H9 (cell line): ENCODE results near the gene JAKMIP1. TPM values are rescaled to one million over a fixed set of nuclear protein-coding genes. Genes with fewer than 3 reads are reported as not detected.

Source experiments
- DNase-seq: peaks from one replicate; pipeline ENCODE4 v3.0.0-alpha.2; 2017
- H2AFZ ChIP-seq: one replicate; pipeline ENCODE4 v1.6.1; 2013; ENCODE audit warnings: mild to moderate bottlenecking, low read length, control low read depth, moderate library complexity
- H2AK5ac ChIP-seq: 2 replicates; pipeline ENCODE4 v1.6.1; 2013; ENCODE audit warnings: low read length, control low read depth, mixed read lengths; ENCODE audit not compliant: insufficient read length
- H2BK120ac ChIP-seq: one replicate; pipeline ENCODE4 v1.6.1; 2013; ENCODE audit warnings: low read depth, mild to moderate bottlenecking, low read length, control low read depth, inconsistent platforms; ENCODE audit not compliant: poor library complexity, severe bottlenecking
- H2BK12ac ChIP-seq: 2 replicates; pipeline ENCODE4 v1.6.1; 2013; ENCODE audit warnings: low read length, control low read depth, mixed read lengths, low read depth; ENCODE audit not compliant: insufficient read length
- H2BK15ac ChIP-seq: 2 replicates; pipeline ENCODE4 v1.6.1; 2013; ENCODE audit warnings: low read depth, low read length, control low read depth
- H2BK20ac ChIP-seq: one replicate; pipeline ENCODE4 v1.6.1; 2013; ENCODE audit warnings: low read depth, mild to moderate bottlenecking, low read length, control low read depth, inconsistent platforms; ENCODE audit not compliant: poor library complexity, severe bottlenecking
- H2BK5ac ChIP-seq: 2 replicates; pipeline ENCODE4 v1.6.1; 2013; ENCODE audit warnings: low read length, control low read depth, mixed read lengths; ENCODE audit not compliant: insufficient read length
- H3K14ac ChIP-seq: 2 replicates; pipeline ENCODE4 v1.6.1; 2013; ENCODE audit warnings: low read length, control low read depth; ENCODE audit not compliant: insufficient read depth
- H3K18ac ChIP-seq: 2 replicates; pipeline ENCODE4 v1.6.1; 2013; ENCODE audit warnings: low read depth, mild to moderate bottlenecking, mixed read lengths, low read length, control low read depth; ENCODE audit not compliant: insufficient read length
- H3K23ac ChIP-seq: 2 replicates; pipeline ENCODE4 v1.6.1; 2013; ENCODE audit warnings: low read length, control low read depth, mixed read lengths, low read depth; ENCODE audit not compliant: insufficient read length
- H3K23me2 ChIP-seq: 2 replicates; pipeline ENCODE4 v1.6.1; 2013; ENCODE audit warnings: low read depth, mild to moderate bottlenecking, mixed read lengths, low read length, control low read depth; ENCODE audit not compliant: insufficient read length, poor library complexity, severe bottlenecking
- H3K27ac ChIP-seq: 2 replicates; pipeline ENCODE4 v1.5.1; 2013; ENCODE audit warnings: low read length, control low read depth, mixed read lengths, low read depth; ENCODE audit not compliant: insufficient read length
- H3K27me3 ChIP-seq: 2 replicates; pipeline ENCODE4 v1.6.1; 2013; ENCODE audit warnings: low read length, control low read depth, inconsistent platforms; ENCODE audit not compliant: insufficient read depth
- H3K4ac ChIP-seq: 2 replicates; pipeline ENCODE4 v1.6.1; 2013; ENCODE audit warnings: low read depth, mild to moderate bottlenecking, control low read depth, inconsistent platforms, low read length, moderate library complexity
- H3K4me1 ChIP-seq: 2 replicates; pipeline ENCODE4 v1.6.1; 2013; ENCODE audit warnings: low read length, control low read depth, inconsistent platforms; ENCODE audit not compliant: insufficient read depth
- H3K4me2 ChIP-seq: 2 replicates; pipeline ENCODE4 v1.6.1; 2013; ENCODE audit warnings: low read length, control low read depth, mixed read lengths; ENCODE audit not compliant: insufficient read length, insufficient read depth
- H3K56ac ChIP-seq: 2 replicates; pipeline ENCODE4 v1.6.1; 2013; ENCODE audit warnings: low read depth, mild to moderate bottlenecking, mixed read lengths, low read length, control low read depth; ENCODE audit not compliant: insufficient read length
- H3K79me1 ChIP-seq: 2 replicates; pipeline ENCODE4 v1.6.1; 2013; ENCODE audit warnings: low read depth, mild to moderate bottlenecking, moderate library complexity, low read length, control low read depth, inconsistent platforms; ENCODE audit not compliant: insufficient read depth, poor library complexity, severe bottlenecking
- H3K79me2 ChIP-seq: 2 replicates; pipeline ENCODE4 v1.6.1; 2013; ENCODE audit warnings: low read length, control low read depth, inconsistent platforms; ENCODE audit not compliant: insufficient read depth
- H3K9ac ChIP-seq: 2 replicates; pipeline ENCODE4 v1.6.1; 2013; ENCODE audit warnings: low read length, control low read depth, mixed read lengths; ENCODE audit not compliant: insufficient read length; ENCODE audit errors: extremely low read depth
- H3K9me3 ChIP-seq: one replicate; pipeline ENCODE4 v1.6.1; 2013; ENCODE audit warnings: low read depth, low read length, inconsistent platforms; ENCODE audit not compliant: control insufficient read depth
- H3T11ph ChIP-seq: one replicate; pipeline ENCODE4 v1.6.1; 2013; ENCODE audit warnings: mild to moderate bottlenecking, low read length, control low read depth, inconsistent platforms
- H4K20me1 ChIP-seq: one replicate; pipeline ENCODE4 v1.6.1; 2013; ENCODE audit not compliant: control insufficient read depth, insufficient read length, insufficient read depth
- H4K5ac ChIP-seq: 2 replicates; pipeline ENCODE4 v1.6.1; 2013; ENCODE audit warnings: low read depth, mild to moderate bottlenecking, mixed read lengths, low read length, control low read depth; ENCODE audit not compliant: insufficient read length
- H4K8ac ChIP-seq: replicated peaks from 2 replicates; pipeline ENCODE4 v1.6.1; 2013; ENCODE audit warnings: low read length, control low read depth, mixed read lengths, low read depth; ENCODE audit not compliant: insufficient read length
- H4K91ac ChIP-seq: 2 replicates; pipeline ENCODE4 v1.6.1; 2013; ENCODE audit warnings: low read depth, mild to moderate bottlenecking, moderate library complexity, mixed read lengths, low read length, control low read depth; ENCODE audit not compliant: insufficient read length
- H3K27ac Mint-ChIP-seq, 3 experiments: 2 replicates in 2 of 3; 3 replicates in 1 of 3; pipeline ENCODE4 v1.8.0; 2020 to 2021; ENCODE audit warnings: mixed read lengths in 3 of 3, mild to moderate bottlenecking in 1 of 3, moderate library complexity in 1 of 3
- H3K27me3 Mint-ChIP-seq: 2 replicates; pipeline ENCODE4 v1.8.0; 2021; ENCODE audit warnings: low read depth, mild to moderate bottlenecking, moderate library complexity, mixed read lengths
- H3K36me3 Mint-ChIP-seq, 3 experiments: 2 replicates in 2 of 3; 3 replicates in 1 of 3; pipeline ENCODE4 v1.8.0; 2020 to 2021; ENCODE audit warnings: low read depth in 3 of 3, mixed read lengths in 3 of 3; ENCODE audit not compliant: insufficient read depth in 1 of 3
- H3K4me1 Mint-ChIP-seq, 2 experiments: 2 replicates each; pipeline ENCODE4 v1.8.0; 2020; ENCODE audit warnings: mixed read lengths in 2 of 2
- H3K4me3 Mint-ChIP-seq, 2 experiments: 2 replicates in 1 of 2; 3 replicates in 1 of 2; pipeline ENCODE4 v1.8.0; 2020 to 2021; ENCODE audit warnings: mild to moderate bottlenecking in 2 of 2, mixed read lengths in 2 of 2, moderate library complexity in 1 of 2
- H3K9me3 Mint-ChIP-seq, 2 experiments: 2 replicates in 1 of 2; 3 replicates in 1 of 2; pipeline ENCODE4 v1.8.0; 2020; ENCODE audit warnings: mild to moderate bottlenecking in 2 of 2, mixed read lengths in 2 of 2, moderate library complexity in 1 of 2
- WGBS: extraction: QIAGEN DNeasy Blood & Tissue Kit; methylation state at CpG from one replicate; pipeline ENCODE4 v1.1.7; 2013; ENCODE audit warnings: missing lambda C conversion rate, low lambda C conversion rate, mixed read lengths; ENCODE audit not compliant: insufficient read length; ENCODE audit errors: extremely low coverage; 5-methylcytosine and 5-hydroxymethylcytosine counted together
- total RNA-seq: library from RNA; stranded (reverse); gene quantifications from 2 replicates; pipeline ENCODE4 v1.2.1, GENCODE V29; 2021
- TF ChIP-seq, protein P1 (sequence below): fragments of 200-600 bp; sonication (generic); conservative IDR thresholded peaks from 3 replicates; pipeline ENCODE4 v1.8.0; 2021; ENCODE audit warnings: antibody characterized with exemption, mild to moderate bottlenecking

Gene JAKMIP1
- total RNA-seq, 1 experiment from 2014 or later, result 1.5 TPM

DNA sequence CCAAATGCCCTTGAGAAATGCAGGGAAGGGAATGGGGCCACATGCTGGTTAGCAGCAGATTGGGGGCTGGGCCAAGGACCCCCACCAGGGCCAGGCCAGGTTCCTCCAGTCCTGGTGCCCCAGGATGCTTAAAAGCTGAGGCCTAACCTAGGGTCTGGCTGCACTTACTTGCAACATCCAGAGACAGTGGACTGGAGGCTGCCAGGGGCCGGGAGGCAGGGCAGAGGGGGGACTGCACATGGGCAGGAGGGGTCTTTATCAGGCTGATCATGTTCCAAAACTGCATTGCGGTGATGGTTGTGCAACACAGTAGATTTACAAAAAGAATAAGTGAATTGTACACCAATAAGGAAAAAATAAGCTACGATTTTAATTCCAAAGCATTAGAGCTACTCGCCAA is 145.3 kb downstream of the JAKMIP1 start:
- H3K27me3 Mint-ChIP-seq, result peaks cover 3% of the 10 kb centered on the region

More for the DNA sequence above, 145.3 kb downstream of the JAKMIP1 start:
- no peak overlapping the region for H2BK5ac ChIP-seq
- H3K9me3 ChIP-seq, result no peaks in the 10 kb centered on the region
- H3K23me2 ChIP-seq, result no peaks in the 10 kb centered on the region
- H3K27ac ChIP-seq, result no peak overlapping the region
- H4K20me1 ChIP-seq, result no peaks in the 10 kb centered on the region
- H2BK12ac ChIP-seq, result no peak overlapping the region
- WGBS, result no CpG with 5 or more reads among the region's 4 CpGs
- no peaks in the 10 kb centered on the region for H3K27me3 ChIP-seq
- H2AK5ac ChIP-seq, result no peak overlapping the region
- no peaks in the 10 kb centered on the region for H3K79me2 ChIP-seq
- no peak overlapping the region for H4K5ac ChIP-seq
- H3K36me3 Mint-ChIP-seq, result peaks cover 14 to 22% (median 17%) of the 10 kb centered on the region in 3 experiments
- H3K4me3 Mint-ChIP-seq, result no peak overlapping the region
- no peak overlapping the region for H3K56ac ChIP-seq
- no peak overlapping the region for H2BK120ac ChIP-seq
- no peak overlapping the region for H3K9ac ChIP-seq
- H3K9me3 Mint-ChIP-seq, result peaks cover 15 to 21% of the 10 kb centered on the region in 2 experiments
- DNase-seq, result no peak
- no peak overlapping the region for H2BK20ac ChIP-seq
- H3K79me1 ChIP-seq, result no peaks in the 10 kb centered on the region
- H3K23ac ChIP-seq, result no peak overlapping the region
- no peak overlapping the region for H3T11ph ChIP-seq
- H3K4ac ChIP-seq, result no peak overlapping the region
- no peak overlapping the region for H3K4me2 ChIP-seq
- no peaks in the 10 kb centered on the region for H3K4me1 ChIP-seq
- no peak overlapping the region for H4K91ac ChIP-seq
- no peak overlapping the region for H2AFZ ChIP-seq
- peaks cover 9 to 17% of the 10 kb centered on the region in 2 experiments for H3K4me1 Mint-ChIP-seq
- H3K14ac ChIP-seq, result no peak overlapping the region
- no peak overlapping the region for H4K8ac ChIP-seq
- H2BK15ac ChIP-seq, result no peak overlapping the region
- no peak overlapping the region for H3K27ac Mint-ChIP-seq
- no peak overlapping the region for H3K18ac ChIP-seq
- TF ChIP-seq, protein P1, sequence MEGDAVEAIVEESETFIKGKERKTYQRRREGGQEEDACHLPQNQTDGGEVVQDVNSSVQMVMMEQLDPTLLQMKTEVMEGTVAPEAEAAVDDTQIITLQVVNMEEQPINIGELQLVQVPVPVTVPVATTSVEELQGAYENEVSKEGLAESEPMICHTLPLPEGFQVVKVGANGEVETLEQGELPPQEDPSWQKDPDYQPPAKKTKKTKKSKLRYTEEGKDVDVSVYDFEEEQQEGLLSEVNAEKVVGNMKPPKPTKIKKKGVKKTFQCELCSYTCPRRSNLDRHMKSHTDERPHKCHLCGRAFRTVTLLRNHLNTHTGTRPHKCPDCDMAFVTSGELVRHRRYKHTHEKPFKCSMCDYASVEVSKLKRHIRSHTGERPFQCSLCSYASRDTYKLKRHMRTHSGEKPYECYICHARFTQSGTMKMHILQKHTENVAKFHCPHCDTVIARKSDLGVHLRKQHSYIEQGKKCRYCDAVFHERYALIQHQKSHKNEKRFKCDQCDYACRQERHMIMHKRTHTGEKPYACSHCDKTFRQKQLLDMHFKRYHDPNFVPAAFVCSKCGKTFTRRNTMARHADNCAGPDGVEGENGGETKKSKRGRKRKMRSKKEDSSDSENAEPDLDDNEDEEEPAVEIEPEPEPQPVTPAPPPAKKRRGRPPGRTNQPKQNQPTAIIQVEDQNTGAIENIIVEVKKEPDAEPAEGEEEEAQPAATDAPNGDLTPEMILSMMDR, result no peak
